ENCODE results near the gene POU2F2. TPM values are rescaled to one million over a fixed set of nuclear protein-coding genes. Genes with fewer than 3 reads are reported as not detected.

Gene POU2F2
- total and polyA plus RNA-seq, 2 donors (not counting 3 experiments of a cell fraction or from before 2014, with no cell fraction given) = 4.0 to 4.1 TPM

DNA sequence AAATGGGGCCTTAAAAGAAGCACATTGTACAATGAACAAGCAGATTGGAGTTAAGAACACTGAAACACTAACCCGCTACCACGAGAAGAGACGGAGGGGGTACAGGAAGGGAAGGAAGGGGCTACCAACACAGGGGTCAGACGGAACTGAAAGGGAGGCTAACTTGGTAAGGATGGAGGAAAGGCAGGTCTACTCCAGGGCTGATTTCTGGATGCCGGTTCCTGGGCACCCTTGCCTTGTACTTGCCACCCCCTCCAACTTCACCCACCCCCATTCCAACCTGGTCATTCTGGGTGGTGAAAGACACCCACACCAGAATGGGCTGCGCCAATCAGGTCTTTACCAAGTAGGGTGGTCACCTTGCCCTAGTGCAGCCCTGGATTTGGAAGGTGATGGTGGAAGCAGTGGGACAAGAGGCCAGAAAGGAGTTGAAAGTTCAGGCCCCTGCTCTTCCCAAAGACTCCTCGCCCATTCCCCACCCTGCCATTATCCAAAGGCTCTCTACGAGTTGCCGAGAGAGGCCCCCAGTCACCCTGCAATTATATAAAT lies 46.0 kb downstream of the POU2F2 start:
- H3K36me3 ChIP-seq (ENCODE audit: control insufficient read depth in 2 of 2, extremely low read depth in 1 of 2, insufficient read depth in 2 of 2, low read length in 2 of 2) = peaks cover 3% of the 10 kb centered on the region in 2 experiments
- POLR2A ChIA-PET = no interaction called here
- H3K27ac ChIP-seq (ENCODE audit: insufficient read depth, low read depth, low read length) = no peak overlapping the region
- no peak overlapping the region for H2AFZ ChIP-seq (ENCODE audit: low read depth, low read length)
- H3K9me1 ChIP-seq (replicated peaks; ENCODE audit: control insufficient read depth, extremely low read depth, insufficient read depth, low read length) = no peaks in the 10 kb centered on the region
- H3K27me3 ChIP-seq (ENCODE audit: control insufficient read depth in 2 of 2, insufficient read depth in 2 of 2, low read length in 2 of 2) = no peaks in the 10 kb centered on the region
- intact Hi-C loops (cut with micrococcal nuclease) = no loop called here
- dilution Hi-C loops (cut with MboI; ENCODE audit: extremely low pct_ligation_motif_present, low sequenced_read_pairs) = no loop called here
- no peak overlapping the region for H3K9ac ChIP-seq (replicated peaks; ENCODE audit: extremely low read depth, insufficient read depth, low read length)
- TF ChIP-seq MAX (IDR thresholded peaks at IDR 0.05; ENCODE audit: insufficient read depth, insufficient read length) (no peak), POLR2AphosphoS5 (IDR thresholded peaks at IDR 0.05; ENCODE audit: insufficient read depth, low read depth, low read length) (no peak), MYC (IDR thresholded peaks at IDR 0.05; ENCODE audit: low read depth, low read length) (no peak), JUN (IDR thresholded peaks at IDR 0.05; ENCODE audit: borderline replicate concordance, insufficient read depth, insufficient read length, low read depth) (no peak), CTCF (IDR thresholded peaks at IDR 0.05; ENCODE audit: extremely low read depth in 1 of 2, insufficient read depth in 1 of 2, low read depth in 1 of 2, low read length in 2 of 2) (no peak), EZH2 (IDR thresholded peaks at IDR 0.05; ENCODE audit: borderline replicate concordance, low read depth, low read length, severe bottlenecking) (no peak), POLR2A (IDR thresholded peaks at IDR 0.05; ENCODE audit: low read depth, low read length) (no peak), GATA2 (IDR thresholded peaks at IDR 0.05; ENCODE audit: insufficient read depth, insufficient read length, low read depth, low read length) (no peak), FOS (IDR thresholded peaks at IDR 0.05; ENCODE audit: borderline replicate concordance, insufficient read depth, low read length) (no peak)
- H3K4me1 ChIP-seq (ENCODE audit: control insufficient read depth, extremely low read depth, insufficient read depth, low read length) = peaks cover 13% of the 10 kb centered on the region
- BruUV-seq (replicated peaks) = no TSS peak
- H3K4me2 ChIP-seq (ENCODE audit: insufficient read depth, low read length) = no peak overlapping the region
- H3K79me2 ChIP-seq (ENCODE audit: control insufficient read depth, insufficient read depth, low read length) = peaks cover 9% of the 10 kb centered on the region
- no peak overlapping the region for H3K4me3 ChIP-seq (replicated peaks in 1 of 3; ENCODE audit: insufficient read depth in 1 of 3, low read depth in 1 of 3, low read length in 3 of 3)
- no peaks in the 10 kb centered on the region for H4K20me1 ChIP-seq (replicated peaks; ENCODE audit: control insufficient read depth, extremely low read depth, insufficient read depth, low read length)
- no peaks in the 10 kb centered on the region for H3K9me3 ChIP-seq (replicated peaks; ENCODE audit: control insufficient read depth, insufficient read depth, low read length)
- CTCF ChIA-PET = no interaction called here
- DNase-seq (ENCODE audit: low read depth, low spot score) (no peak), FAIRE-seq (no peak)
